Activated CD8-positive, alpha-beta T cell treated with anti-CD3 and anti-CD28 coated beads for 36 hours (primary cell): ENCODE results near the gene CAMTA1. TPM values are rescaled to one million over a fixed set of nuclear protein-coding genes. Genes with fewer than 3 reads are reported as not detected.

Experiments
- ATAC-seq: fragments of 200-7000 bp; cut with Tn5 transposase; one replicate; pipeline ENCODE4 v1.10.0; 2021; ENCODE audit warnings: mild to moderate bottlenecking, moderate library complexity
- CTCF ChIA-PET: fragments of 350-600 bp; sonication (Branson Sonifier 250); formaldehyde crosslinking; loops from one replicate; lab custom pipeline; 2021; ENCODE audit warnings: antibody characterized with exemption; lab: Charles Lee
- POLR2A ChIA-PET: fragments of 350-600 bp; sonication (Branson Sonifier 250); formaldehyde crosslinking; loops from one replicate; lab custom pipeline; 2021; ENCODE audit warnings: antibody characterized with exemption; lab: Charles Lee
- DNase-seq: peaks from one replicate; pipeline ENCODE4 v3.0.0-alpha.2; 2020
- H3K27ac Mint-ChIP-seq: one replicate; pipeline ENCODE4 v1.8.0; 2021; ENCODE audit warnings: mild to moderate bottlenecking, mixed read lengths
- H3K27me3 Mint-ChIP-seq: one replicate; pipeline ENCODE4 v1.8.0; 2021; ENCODE audit warnings: mixed read lengths
- H3K36me3 Mint-ChIP-seq: one replicate; pipeline ENCODE4 v1.8.0; 2021; ENCODE audit warnings: low read depth, mixed read lengths
- H3K4me1 Mint-ChIP-seq: one replicate; pipeline ENCODE4 v1.8.0; 2021; ENCODE audit warnings: low read depth, mixed read lengths
- H3K4me3 Mint-ChIP-seq: one replicate; pipeline ENCODE4 v1.8.0; 2021; ENCODE audit warnings: mild to moderate bottlenecking, moderate library complexity, mixed read lengths
- H3K9me3 Mint-ChIP-seq: one replicate; pipeline ENCODE4 v1.8.0; 2021; ENCODE audit warnings: mixed read lengths
- intact Hi-C: fragments of 100-400 bp; cut with micrococcal nuclease; formaldehyde crosslinking; loops from one replicate; pipeline ENCODE4 v1.10.0; 2022
- total RNA-seq, 2 experiments: library from RNA; stranded (reverse); gene quantifications; one replicate each; pipeline ENCODE4 v1.2.3, GENCODE V29; 2021
- TF ChIP-seq, protein P1 (sequence below): fragments of 200-600 bp; IDR thresholded peaks from one replicate; pipeline ENCODE4 v1.8.0; 2022; ENCODE audit warnings: antibody characterized with exemption, mild to moderate bottlenecking

CAMTA1 gene
- total RNA-seq, 2 experiments from 2014 or later: 67.7 to 70.9 TPM

DNA sequence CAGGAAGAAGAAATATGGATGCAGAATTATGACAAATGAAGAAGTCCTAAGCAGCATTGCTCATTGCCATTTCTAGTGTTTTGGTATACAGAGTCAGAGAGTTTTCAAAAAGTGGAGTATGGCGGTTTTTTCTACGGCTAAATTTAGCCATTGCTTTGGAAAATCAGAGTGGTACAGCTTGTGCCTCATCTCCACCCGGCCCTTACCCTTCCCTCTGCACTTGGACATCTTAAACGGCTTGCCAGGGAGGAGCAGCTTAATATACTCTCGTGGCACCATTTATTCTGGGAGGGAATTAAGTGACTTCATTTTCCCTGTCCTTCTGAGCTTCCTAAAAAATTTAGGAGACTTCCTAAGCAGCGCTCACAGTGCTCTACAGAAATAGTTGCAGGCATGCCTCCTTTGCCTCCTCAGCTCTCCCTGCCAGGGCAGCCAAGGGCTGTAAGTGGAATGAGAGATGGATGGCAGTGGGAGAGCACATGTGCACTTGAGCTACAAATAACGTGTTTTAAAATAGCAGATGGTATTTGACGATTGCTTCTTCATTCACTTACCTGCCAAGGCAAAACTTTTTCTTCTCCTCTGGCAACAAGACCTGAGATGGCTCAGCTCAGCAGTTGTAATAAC lies 934.3 kb downstream of the CAMTA1 start:
- H3K36me3 Mint-ChIP-seq: no peaks in the 10 kb centered on the region
- no peaks in the 10 kb centered on the region for H3K4me1 Mint-ChIP-seq
- no peak overlapping the region for H3K4me3 Mint-ChIP-seq
- H3K27me3 Mint-ChIP-seq: peaks cover 11% of the 10 kb centered on the region
- no peak for ATAC-seq
- TF ChIP-seq, protein P1, sequence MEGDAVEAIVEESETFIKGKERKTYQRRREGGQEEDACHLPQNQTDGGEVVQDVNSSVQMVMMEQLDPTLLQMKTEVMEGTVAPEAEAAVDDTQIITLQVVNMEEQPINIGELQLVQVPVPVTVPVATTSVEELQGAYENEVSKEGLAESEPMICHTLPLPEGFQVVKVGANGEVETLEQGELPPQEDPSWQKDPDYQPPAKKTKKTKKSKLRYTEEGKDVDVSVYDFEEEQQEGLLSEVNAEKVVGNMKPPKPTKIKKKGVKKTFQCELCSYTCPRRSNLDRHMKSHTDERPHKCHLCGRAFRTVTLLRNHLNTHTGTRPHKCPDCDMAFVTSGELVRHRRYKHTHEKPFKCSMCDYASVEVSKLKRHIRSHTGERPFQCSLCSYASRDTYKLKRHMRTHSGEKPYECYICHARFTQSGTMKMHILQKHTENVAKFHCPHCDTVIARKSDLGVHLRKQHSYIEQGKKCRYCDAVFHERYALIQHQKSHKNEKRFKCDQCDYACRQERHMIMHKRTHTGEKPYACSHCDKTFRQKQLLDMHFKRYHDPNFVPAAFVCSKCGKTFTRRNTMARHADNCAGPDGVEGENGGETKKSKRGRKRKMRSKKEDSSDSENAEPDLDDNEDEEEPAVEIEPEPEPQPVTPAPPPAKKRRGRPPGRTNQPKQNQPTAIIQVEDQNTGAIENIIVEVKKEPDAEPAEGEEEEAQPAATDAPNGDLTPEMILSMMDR: no peak
- ChIA-PET CTCF (interaction anchor here (0.7 to 4.0 kb wide), 3 partner anchors 10 to 72 kb away, joined by 3 to 18 read pairs (median 3); no protein-coding TSS in a partner anchor), POLR2A (no interaction called here)
- H3K9me3 Mint-ChIP-seq: no peaks in the 10 kb centered on the region
- no peak overlapping the region for H3K27ac Mint-ChIP-seq
- DNase-seq: no peak
- intact Hi-C loops: no loop called here

DNA sequence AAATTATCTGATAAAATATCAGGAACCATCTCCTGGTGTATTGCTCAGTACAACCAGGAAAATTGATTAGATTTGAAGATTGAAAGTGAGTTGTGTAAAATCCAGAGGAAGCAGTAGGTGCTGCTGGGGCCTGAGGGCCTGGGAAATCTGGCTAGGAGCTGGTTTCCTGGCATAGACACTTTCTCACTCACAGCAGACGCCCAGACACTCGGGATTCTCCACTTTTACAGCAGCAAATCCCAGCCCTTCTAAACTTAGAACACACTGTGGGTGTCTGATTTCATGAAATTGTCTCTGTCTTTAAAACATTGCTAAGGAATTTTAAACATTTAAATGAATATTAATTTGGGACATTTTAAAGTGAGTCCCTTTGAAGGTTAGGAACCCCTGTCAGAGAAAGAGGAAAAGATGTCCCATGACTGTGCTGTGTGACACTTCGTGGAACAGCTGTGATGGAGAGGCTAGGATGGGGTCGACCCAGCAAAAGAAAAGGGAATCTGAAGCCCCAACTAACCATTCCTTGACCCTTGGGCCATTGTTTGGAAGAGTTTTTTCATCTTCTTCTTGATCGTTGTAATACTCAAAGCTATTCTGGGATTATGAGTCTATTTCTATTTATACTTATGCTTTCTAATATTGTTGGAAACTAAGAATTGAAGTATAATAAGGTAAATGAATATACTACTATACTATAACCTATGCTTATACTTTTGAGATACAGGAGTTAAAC lies 936.9 kb downstream of the CAMTA1 start:
- Mint-ChIP-seq H3K4me3 (no peak overlapping the region), H3K27me3 (peaks cover 8% of the 10 kb centered on the region), H3K4me1 (peaks cover 2% of the 10 kb centered on the region), H3K36me3 (no peaks in the 10 kb centered on the region), H3K9me3 (no peaks in the 10 kb centered on the region), H3K27ac (no peak overlapping the region)
- ChIA-PET CTCF (interaction anchor here (0.9 to 4.0 kb wide), 3 partner anchors 30 to 55 kb away, joined by 4 to 18 read pairs (median 5); no protein-coding TSS in a partner anchor), POLR2A (interaction anchor here (0.5 kb wide), 1 partner anchor 199 kb away, joined by 3 read pairs; no protein-coding TSS in a partner anchor)
- TF ChIP-seq, protein P1: no peak
- intact Hi-C loops: no loop called here
- DNase-seq (no peak), ATAC-seq (no peak)

DNA sequence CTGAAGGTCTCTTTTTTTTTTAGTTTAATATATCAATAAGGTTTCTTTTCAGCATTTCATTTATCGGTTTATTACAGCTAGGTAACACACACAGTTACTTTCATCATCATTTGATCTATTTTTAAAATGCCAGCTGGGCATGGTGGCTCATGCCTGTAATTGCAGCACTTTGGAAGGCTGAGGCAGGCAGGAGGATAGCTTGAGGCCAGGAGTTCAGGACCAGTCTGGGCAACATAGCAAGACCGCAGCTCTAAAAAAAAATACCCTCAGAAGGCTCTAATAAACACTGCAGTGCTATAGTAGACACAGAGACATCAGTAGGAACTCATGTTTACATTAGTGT lies 937.4 kb downstream of the CAMTA1 start:
- TF ChIP-seq, protein P1: no peak
- DNase-seq: no peak
- H3K27ac Mint-ChIP-seq: no peak overlapping the region

DNA sequence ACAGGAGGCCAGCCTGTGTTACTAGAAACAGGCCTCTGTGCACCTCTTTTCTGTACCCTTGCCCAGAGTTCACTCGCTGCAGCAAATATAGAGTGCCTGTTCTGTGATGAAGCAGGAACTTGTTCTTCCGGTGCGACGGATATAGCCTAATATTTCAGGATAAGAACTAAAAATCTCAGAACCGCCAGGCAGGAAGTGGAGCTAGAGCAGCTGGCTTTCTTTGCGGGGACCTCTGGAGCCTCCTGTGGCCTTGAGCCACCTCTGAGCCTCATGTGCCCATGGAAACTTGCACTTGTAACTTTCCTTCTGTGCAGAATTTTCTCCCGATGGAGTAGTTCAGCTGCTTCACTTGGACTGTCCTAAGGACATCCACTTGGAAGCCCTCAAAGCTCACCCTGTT lies 941.4 kb downstream of the CAMTA1 start:
- peaks cover 2% of the 10 kb centered on the region for H3K4me1 Mint-ChIP-seq
- H3K27me3 Mint-ChIP-seq: peaks cover 7% of the 10 kb centered on the region
- no peak for ATAC-seq
- ChIA-PET POLR2A (no interaction called here), CTCF (interaction anchor here (1.5 to 4.3 kb wide), 2 partner anchors 26 to 58 kb away, joined by 8 to 21 read pairs; no protein-coding TSS in a partner anchor)
- TF ChIP-seq, protein P1: no peak
- intact Hi-C loops: no loop called here
- H3K9me3 Mint-ChIP-seq: no peaks in the 10 kb centered on the region
- H3K4me3 Mint-ChIP-seq: no peak overlapping the region
- no peak overlapping the region for H3K27ac Mint-ChIP-seq
- no peaks in the 10 kb centered on the region for H3K36me3 Mint-ChIP-seq
- DNase-seq: no peak

More for the DNA sequence above, 937.4 kb downstream of the CAMTA1 start:
- Mint-ChIP-seq H3K9me3 (no peaks in the 10 kb centered on the region), H3K36me3 (no peaks in the 10 kb centered on the region), H3K4me3 (no peak overlapping the region), H3K4me1 (peaks cover 2% of the 10 kb centered on the region), H3K27me3 (peaks cover 8% of the 10 kb centered on the region)
- ATAC-seq: no peak
- intact Hi-C loops: no loop called here
- ChIA-PET POLR2A (interaction anchor here (0.5 kb wide), 1 partner anchor 198 kb away, joined by 3 read pairs; no protein-coding TSS in a partner anchor), CTCF (interaction anchor here (0.9 to 1.4 kb wide), 2 partner anchors 30 to 55 kb away, joined by 4 to 5 read pairs; no protein-coding TSS in a partner anchor)
